ENCODE results near the gene OR4K15.
"Not testable (repeated sequence)": the region's sequence is repeated elsewhere in the genome, so short reads cannot be mapped to it uniquely, and the experiment has no call there.

OR4K15 gene, protein sequence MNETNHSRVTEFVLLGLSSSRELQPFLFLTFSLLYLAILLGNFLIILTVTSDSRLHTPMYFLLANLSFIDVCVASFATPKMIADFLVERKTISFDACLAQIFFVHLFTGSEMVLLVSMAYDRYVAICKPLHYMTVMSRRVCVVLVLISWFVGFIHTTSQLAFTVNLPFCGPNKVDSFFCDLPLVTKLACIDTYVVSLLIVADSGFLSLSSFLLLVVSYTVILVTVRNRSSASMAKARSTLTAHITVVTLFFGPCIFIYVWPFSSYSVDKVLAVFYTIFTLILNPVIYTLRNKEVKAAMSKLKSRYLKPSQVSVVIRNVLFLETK

DNA sequence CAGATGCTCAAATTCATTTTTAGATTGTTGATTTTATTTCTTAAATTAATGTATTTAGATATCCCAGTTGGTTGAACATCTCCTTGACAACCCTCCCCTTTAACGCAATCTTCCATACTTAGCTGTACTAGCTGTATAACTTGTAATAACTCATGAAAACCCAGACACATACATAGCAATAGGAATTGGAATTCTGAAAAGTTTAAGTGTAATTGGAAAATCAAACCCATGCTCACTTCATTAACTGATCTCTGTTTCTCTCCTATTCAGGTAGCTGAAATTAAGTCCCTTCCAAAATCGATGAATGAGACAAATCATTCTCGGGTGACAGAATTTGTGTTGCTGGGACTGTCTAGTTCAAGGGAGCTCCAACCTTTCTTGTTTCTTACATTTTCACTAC lies at the start of gene OR4K15:
Gene OR4K15, plus strand, starts transcription at position 301 of the 400 bp plus-strand sequence. Its CDS starts 0 bp downstream, at position 301.
- no peak for DNase-seq

DNA sequence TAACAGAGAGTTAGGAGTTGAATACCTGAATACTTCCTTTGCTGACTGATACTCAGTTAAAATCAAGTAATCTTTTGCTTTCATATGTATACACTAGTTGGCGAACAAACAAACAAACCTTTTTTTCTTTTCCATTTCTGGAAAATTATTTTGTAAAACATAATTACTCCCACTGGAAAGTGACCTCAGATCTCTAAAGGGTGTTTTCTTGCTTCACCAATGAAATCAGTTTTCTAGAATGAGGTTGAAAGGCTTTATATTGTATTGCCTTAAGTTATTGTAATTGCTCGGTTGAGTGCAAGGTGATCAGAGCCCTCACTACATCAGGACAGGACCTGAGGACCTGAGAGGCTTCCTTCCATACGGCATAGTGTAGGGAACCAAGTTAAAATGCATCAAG lies 44.8 kb upstream of the OR4K15 start, which contains the start of gene OR4K1:
Gene OR4K1, plus strand, starts transcription at position 301 of the 400 bp plus-strand sequence. CDS start 4,750 bp downstream, outside the sequence.
- DNase-seq = no peak

DNA sequence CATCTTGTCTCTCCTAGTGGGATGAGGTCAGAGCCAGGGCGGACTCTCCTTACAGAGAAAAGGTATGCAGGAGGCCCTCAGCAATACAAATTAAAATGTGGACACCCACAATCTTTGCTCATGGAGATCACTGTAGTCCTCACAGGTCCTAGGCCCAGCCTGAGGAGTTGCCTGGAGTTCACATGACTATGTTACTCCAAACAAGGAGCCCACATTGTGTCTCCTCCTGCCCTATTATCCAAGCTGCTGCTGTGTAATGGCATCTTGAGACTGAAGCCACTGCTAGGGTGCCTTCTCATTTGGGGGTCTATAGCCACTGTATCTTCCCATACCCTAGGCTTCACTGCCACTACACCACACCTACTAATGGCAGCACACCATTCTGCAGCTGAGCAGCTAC lies 33.7 kb upstream of the OR4K15 start:
- no peak for DNase-seq

DNA sequence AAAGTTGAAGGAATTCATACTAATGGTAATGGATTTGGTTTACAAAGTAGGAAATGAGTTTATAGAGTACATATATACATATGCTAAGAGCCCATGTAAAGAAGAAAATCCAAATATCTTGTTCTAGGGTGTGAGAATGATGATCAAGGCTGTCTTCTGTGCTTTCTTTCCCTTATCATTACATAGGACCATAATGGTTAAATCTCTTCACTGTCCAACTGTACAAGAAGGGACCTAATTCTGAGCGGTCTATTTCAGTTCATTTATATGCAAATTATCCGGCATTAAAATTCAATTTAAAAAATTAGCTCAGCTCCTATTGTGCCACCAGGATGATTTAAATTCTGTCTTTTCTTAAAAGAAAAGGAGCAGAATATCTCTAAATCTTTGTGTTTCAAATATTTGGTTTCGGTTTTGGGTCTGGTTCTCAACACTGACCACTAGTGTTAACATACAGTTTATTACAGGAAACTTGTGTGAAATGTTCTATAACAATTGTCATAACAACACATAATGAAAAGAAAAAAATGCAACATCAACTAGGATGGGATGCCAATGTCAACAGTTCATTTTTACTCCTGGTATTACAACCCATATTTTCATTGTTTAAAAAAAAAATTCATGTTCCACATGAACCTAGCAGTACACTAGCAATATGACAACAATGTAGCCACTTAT lies 27.8 kb upstream of the OR4K15 start:
- DNase-seq = no peak

DNA sequence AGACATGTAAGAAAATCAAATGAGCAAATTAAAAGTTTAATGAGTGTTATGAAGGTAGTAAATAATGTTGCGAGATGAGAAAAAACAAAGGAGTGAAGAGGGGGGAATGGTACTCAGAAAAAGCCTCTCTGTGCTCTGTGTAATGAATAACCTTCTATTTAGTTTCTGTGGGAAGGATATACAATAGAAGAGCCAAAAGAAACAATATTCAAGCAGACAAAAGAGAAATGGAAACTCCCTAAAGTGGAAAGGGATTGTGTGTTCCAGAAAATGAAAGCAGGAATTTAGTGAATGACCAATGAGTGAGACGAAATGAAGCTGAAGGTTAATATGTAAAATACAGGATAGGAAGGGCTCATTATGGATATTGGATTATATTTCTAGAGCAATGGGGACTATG lies 26.2 kb upstream of the OR4K15 start:
- DNase-seq = no peak

DNA sequence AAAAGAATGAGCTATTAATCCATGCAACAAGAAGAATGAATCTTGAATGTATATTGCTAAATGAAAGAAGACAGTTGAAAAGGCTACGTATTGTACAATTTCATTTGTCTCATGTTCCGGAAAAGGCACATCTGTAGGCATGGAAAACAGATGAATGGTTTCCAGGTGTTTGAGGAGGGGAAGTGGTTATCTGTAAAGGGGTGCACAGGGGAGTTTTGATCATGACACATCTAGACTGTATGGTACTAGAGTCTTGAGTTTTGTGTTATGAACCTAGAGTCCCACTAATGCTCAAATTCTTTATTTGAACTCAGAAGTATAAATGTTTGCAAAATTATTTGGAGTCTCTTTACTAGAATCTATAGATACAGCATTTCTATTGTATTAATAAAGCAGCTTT lies 5.7 kb upstream of the OR4K15 start:
- not testable (repeated sequence) for DNase-seq

DNA sequence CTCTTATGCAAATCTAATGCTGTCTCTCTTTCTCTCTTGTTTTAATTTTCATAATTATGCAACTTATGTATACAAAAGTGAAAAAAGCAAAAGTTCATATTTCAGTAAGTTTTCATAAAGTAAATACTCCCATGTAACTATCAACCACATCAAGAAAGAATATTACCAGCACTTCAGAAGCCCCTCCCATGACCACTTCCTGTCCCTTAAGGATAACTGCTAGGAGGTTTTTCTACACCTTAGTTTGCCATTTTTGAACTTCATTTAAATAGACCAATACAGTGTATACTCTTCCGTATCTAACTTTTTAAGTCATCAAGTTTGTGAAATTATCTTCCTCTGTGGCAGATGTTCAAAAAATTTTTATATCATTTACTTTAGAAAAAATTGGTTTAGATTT lies 547 bp upstream of the OR4K15 start:
- no peak for DNase-seq

DNA sequence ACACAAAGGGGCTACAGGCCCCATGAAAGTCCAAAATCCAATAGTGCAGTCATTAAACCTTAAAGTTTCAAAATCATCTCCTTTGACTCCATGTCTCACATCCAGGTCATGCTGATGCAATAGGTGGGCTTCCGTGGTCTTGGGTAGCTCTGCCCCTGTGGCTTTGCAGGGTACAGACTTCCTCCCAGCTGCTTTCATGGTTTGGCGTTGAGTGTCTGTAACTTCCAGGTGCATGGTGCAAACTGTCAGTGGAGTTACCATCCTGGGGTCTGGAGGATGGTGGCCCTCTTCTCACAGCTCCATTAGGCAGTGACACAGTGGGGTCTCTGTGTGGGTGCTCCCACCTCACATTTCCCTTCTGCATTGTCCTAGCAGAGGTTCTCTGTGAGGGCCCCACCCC lies 18.0 kb downstream of the OR4K15 start:
- no peak for DNase-seq

DNA sequence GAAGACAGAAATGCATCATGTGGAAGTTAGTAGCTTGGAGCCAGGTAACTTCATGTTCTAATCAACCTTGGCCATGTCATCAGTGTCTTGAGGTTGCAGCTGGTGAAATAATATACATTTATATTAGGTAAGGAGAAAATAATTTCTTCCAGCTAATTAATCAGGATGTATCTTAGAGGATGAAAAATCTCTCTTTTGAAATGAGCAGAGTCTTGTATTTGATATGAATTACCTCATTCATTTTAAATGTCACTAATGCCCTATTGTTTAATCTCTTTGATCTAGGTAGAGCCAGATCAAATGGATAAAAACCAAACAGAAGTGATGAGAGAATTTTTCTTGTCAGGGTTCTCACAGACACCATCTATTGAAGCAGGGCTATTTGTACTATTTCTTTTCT lies 26.5 kb downstream of the OR4K15 start, which contains the start of gene OR4Q2:
Gene OR4Q2, plus strand, starts transcription at position 301 of the 400 bp plus-strand sequence.
- DNase-seq = no peak

DNA sequence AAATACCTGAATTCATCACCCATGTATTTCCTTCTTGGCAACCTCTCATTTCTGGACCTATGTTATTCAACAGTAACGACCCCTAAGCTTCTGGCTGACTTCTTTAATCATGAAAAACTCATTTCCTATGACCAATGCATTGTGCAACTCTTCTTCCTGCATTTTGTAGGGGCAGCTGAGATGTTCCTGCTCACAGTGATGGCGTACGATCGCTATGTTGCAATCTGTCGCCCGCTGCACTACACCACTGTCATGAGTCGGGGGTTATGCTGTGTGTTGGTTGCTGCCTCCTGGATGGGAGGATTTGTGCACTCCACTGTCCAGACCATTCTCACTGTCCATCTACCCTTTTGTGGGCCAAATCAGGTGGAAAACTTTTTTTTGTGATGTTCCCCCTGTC lies 26.9 kb downstream of the OR4K15 start:
- no peak for DNase-seq

DNA sequence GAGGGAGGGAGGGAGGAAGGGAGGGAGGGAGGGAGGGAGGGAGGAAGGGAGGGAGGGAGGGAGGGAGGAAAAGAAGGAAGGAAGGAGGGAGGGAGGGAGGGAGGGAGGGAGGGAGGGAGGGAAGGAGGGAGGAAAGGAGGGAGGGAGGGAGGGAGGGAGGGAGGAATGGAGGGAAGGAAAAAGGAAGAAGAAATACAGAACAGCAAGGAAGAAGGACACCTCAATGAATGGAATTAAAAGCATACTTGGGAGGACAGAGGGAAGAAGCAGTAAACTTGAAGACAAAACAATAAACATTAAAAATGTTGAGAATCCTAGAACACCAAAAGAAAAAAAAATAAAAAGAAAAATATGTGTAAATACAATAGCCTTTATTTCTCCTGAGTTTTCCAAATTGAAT lies 32.8 kb downstream of the OR4K15 start:
- no peak for DNase-seq

DNA sequence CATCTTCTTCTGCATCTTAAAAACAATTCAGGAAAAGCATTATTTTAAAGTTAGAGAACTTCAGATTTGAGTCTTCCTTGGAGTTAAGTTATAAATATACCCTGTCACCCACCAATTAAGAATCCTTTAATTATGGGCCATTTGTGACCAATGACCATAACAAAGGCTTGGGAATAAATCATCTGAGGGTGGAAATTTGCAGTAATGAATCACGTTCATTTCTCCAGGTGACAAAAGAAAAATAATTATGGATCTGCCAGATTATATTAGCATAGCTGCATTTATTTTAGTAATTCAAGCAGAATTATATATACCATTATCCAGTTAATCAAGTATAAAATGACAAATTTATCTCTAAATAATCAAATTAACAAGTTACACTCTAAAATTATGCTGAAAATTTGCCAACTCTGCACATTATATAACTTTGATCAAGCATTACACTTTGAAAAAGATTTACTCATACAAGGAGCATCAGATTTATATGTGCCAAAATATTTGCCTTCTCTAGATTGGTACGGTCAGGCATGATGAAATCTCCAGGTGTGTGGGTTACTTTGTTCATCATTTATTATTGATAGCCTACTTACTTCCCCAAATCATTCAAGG lies 44.0 kb downstream of the OR4K15 start, which contains the start of gene OR4K14:
Gene OR4K14, minus strand, starts transcription at position 51 of the 609 bp plus-strand sequence. CDS start 4,114 bp downstream, outside the sequence.
- no peak for DNase-seq
